Mesenchymal stem cell (in vitro differentiated cells and primary cell): Measurements from ENCODE around the gene ZNRF4.

Experiments
- DNase-seq: peaks from one replicate; pipeline ENCODE4 v3.0.0-alpha.2; 2013
- H2AFZ ChIP-seq: one replicate; pipeline ENCODE4 v1.6.1; 2013; ENCODE audit warnings: low read depth, mild to moderate bottlenecking, control low read depth, inconsistent platforms, low read length, moderate library complexity
- H2AK5ac ChIP-seq: 2 replicates; pipeline ENCODE4 v1.6.1; 2013; ENCODE audit warnings: low read length, moderate library complexity, mild to moderate bottlenecking, inconsistent platforms; ENCODE audit not compliant: severe bottlenecking
- H2BK120ac ChIP-seq: one replicate; pipeline ENCODE4 v1.6.1; 2013; ENCODE audit warnings: low read depth, mild to moderate bottlenecking, inconsistent platforms, low read length, moderate library complexity
- H2BK12ac ChIP-seq, 2 experiments: one replicate each; pipeline ENCODE4 v1.6.1; 2013; ENCODE audit warnings: inconsistent platforms in 2 of 2, low read length in 2 of 2, mild to moderate bottlenecking in 2 of 2, moderate library complexity in 2 of 2, control low read depth in 1 of 2
- H2BK15ac ChIP-seq: one replicate; pipeline ENCODE4 v1.6.1; 2013; ENCODE audit warnings: mild to moderate bottlenecking, low read depth, inconsistent platforms; ENCODE audit not compliant: poor library complexity, severe bottlenecking
- H2BK5ac ChIP-seq: 2 replicates; pipeline ENCODE4 v1.6.1; 2013; ENCODE audit warnings: low read depth, mild to moderate bottlenecking, low read length, control low read depth, inconsistent platforms; ENCODE audit not compliant: poor library complexity, severe bottlenecking
- H3K14ac ChIP-seq, 2 experiments: one replicate each; pipeline ENCODE4 v1.6.1; 2013; ENCODE audit warnings: inconsistent platforms in 2 of 2, low read length in 2 of 2, control low read depth in 1 of 2, mild to moderate bottlenecking in 1 of 2, moderate library complexity in 1 of 2
- H3K18ac ChIP-seq, 2 experiments: one replicate each; pipeline ENCODE4 v1.6.1; 2013; ENCODE audit warnings: inconsistent platforms in 2 of 2, low read length in 2 of 2, control low read depth in 1 of 2, low read depth in 1 of 2, mild to moderate bottlenecking in 1 of 2
- H3K23ac ChIP-seq, 2 experiments: one replicate each; pipeline ENCODE4 v1.6.1; 2013; ENCODE audit warnings: inconsistent platforms in 2 of 2, low read length in 2 of 2, mild to moderate bottlenecking in 2 of 2, moderate library complexity in 2 of 2, control low read depth in 1 of 2
- H3K27ac ChIP-seq: 2 replicates; pipeline ENCODE4 v1.5.1; 2013; ENCODE audit warnings: mild to moderate bottlenecking, moderate library complexity, low read length, control low read depth, inconsistent platforms; ENCODE audit not compliant: poor library complexity, severe bottlenecking
- H3K27me3 ChIP-seq, 2 experiments: 2 replicates each; pipeline versions ENCODE4 v1.6.1 to v1.7.0; 2013; ENCODE audit warnings: low read length in 2 of 2, mild to moderate bottlenecking in 2 of 2, moderate library complexity in 2 of 2, control low read depth in 1 of 2, inconsistent platforms in 1 of 2; ENCODE audit not compliant: control insufficient read depth in 1 of 2, insufficient read depth in 1 of 2
- H3K36me3 ChIP-seq, 2 experiments: 2 replicates each; pipeline versions ENCODE4 v1.6.1 to v1.7.0; 2013; ENCODE audit warnings: low read length in 2 of 2, control low read depth in 1 of 2, inconsistent platforms in 1 of 2, low read depth in 1 of 2, mild to moderate bottlenecking in 1 of 2; ENCODE audit not compliant: insufficient read depth in 2 of 2, control insufficient read depth in 1 of 2
- H3K4ac ChIP-seq, 2 experiments: one replicate each; pipeline ENCODE4 v1.6.1; 2013; ENCODE audit warnings: inconsistent platforms in 2 of 2, low read length in 2 of 2, mild to moderate bottlenecking in 2 of 2, moderate library complexity in 2 of 2, control low read depth in 1 of 2, low read depth in 1 of 2
- H3K4me1 ChIP-seq: 2 replicates; pipeline ENCODE4 v1.6.1; 2013; ENCODE audit warnings: low read depth, low read length, control low read depth; ENCODE audit not compliant: control insufficient read depth, insufficient read depth
- H3K4me2 ChIP-seq: 2 replicates; pipeline ENCODE4 v1.6.1; 2013; ENCODE audit warnings: low read length, mild to moderate bottlenecking, inconsistent platforms; ENCODE audit not compliant: poor library complexity, severe bottlenecking
- H3K4me3 ChIP-seq, 2 experiments: 2 replicates each; pipeline versions ENCODE4 v1.5.1 to v1.7.0; 2013; ENCODE audit warnings: low read length in 2 of 2, mild to moderate bottlenecking in 2 of 2, control low read depth in 1 of 2, low read depth in 1 of 2; ENCODE audit not compliant: insufficient read depth in 1 of 2
- H3K79me1 ChIP-seq: replicated peaks from 2 replicates; pipeline ENCODE4 v1.6.1; 2013; ENCODE audit warnings: mild to moderate bottlenecking, control low read depth, low read length, inconsistent platforms; ENCODE audit not compliant: poor library complexity, severe bottlenecking
- H3K9ac ChIP-seq: 2 replicates; pipeline ENCODE4 v1.7.0; 2013; ENCODE audit warnings: mild to moderate bottlenecking, low read length, moderate library complexity
- H3K9me3 ChIP-seq: 2 replicates; pipeline ENCODE4 v1.7.0; 2013; ENCODE audit warnings: mild to moderate bottlenecking, low read length; ENCODE audit not compliant: control insufficient read depth
- H4K8ac ChIP-seq: one replicate; pipeline ENCODE4 v1.6.1; 2013; ENCODE audit warnings: inconsistent platforms, mild to moderate bottlenecking, low read length, moderate library complexity
- H4K91ac ChIP-seq: one replicate; pipeline ENCODE4 v1.6.1; 2013; ENCODE audit warnings: mild to moderate bottlenecking, low read length, inconsistent platforms
- WGBS: methylation state at CpG from one replicate; pipeline ENCODE4 v1.1.7; 2013; ENCODE audit warnings: mixed read lengths; 5-methylcytosine and 5-hydroxymethylcytosine counted together

Gene ZNRF4

DNA sequence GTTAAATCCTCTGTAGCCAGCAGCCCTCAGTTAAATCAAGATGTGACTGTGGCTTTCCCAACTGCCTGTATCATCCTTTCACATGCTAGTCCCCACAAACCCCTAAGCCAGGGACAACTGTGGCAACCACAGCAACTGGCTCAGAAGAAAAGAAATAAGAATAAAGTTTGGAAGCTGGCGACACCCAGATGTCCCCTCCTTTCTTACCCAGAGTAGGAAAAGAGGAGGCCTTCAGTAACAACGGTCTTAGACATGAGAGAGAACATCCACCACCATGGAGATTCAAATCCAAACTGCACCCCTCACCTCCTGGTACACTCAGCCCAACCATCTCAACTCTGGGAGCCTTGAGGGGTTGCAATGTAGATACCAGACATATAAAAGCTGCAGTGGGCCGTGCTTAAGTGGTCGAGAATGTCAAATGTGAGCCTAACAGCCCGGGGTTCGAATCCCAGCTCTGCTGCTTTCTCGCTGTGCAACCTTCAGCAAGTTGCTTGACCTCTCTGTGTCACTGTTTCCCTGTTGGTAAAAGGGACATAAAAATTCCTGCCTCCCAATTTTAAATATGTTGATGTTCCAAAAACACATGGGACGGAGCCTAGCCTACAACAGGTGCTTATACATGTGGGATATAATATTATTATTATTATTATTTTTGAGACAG, 23.8 kb downstream of the ZNRF4 start:
- WGBS = 66% methylated on average over 7 of the region's 8 CpGs
- H2BK5ac ChIP-seq = no peak overlapping the region
- no peak overlapping the region for H3K9ac ChIP-seq
- H4K91ac ChIP-seq = no peak overlapping the region
- H3K4me3 ChIP-seq = no peak overlapping the region
- H3K9me3 ChIP-seq = peaks cover 20% of the 10 kb centered on the region
- H3K23ac ChIP-seq = no peak overlapping the region
- no peaks in the 10 kb centered on the region for H3K4me1 ChIP-seq
- H3K36me3 ChIP-seq = no peaks in the 10 kb centered on the region
- H3K4me2 ChIP-seq = no peak overlapping the region
- no peak overlapping the region for H2BK120ac ChIP-seq
- H2AFZ ChIP-seq = no peak overlapping the region
- no peaks in the 10 kb centered on the region for H3K79me1 ChIP-seq
- H3K18ac ChIP-seq = no peak overlapping the region
- no peak overlapping the region for H2BK15ac ChIP-seq
- no peak overlapping the region for H2AK5ac ChIP-seq
- no peak for DNase-seq
- no peak overlapping the region for H3K4ac ChIP-seq
- no peak overlapping the region for H3K14ac ChIP-seq
- H3K27ac ChIP-seq = no peak overlapping the region
- peaks cover 23 to 63% of the 10 kb centered on the region in 2 experiments for H3K27me3 ChIP-seq
- H4K8ac ChIP-seq = no peak overlapping the region
- H2BK12ac ChIP-seq = no peak overlapping the region

DNA sequence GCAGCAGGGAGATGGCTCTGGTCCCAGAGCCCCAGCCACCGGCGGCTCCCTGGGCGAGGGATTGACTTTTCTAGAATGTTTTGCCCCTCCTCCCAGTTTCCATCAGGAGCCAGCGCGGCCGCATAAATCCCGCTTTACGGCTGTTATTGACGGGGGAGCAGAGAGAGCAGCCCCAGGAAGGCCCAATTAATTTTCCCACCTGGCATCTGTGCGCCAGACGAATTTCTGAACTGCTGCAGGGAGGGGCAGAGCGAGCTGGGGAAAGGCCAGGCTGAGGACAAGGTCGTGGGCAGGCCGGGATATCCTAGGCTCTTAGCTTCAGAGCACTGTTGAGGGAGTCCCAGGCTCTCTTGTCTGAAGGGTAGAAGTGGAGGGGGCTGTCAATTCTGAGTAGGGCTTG, 24.7 kb downstream of the ZNRF4 start:
- no peak overlapping the region for H3K27ac ChIP-seq
- no peak overlapping the region for H3K4ac ChIP-seq
- no peak overlapping the region for H2BK5ac ChIP-seq
- 59% methylated on average over 14 of the region's 14 CpGs for WGBS
- no peak overlapping the region for H3K9ac ChIP-seq
- no peaks in the 10 kb centered on the region for H3K4me1 ChIP-seq
- no peak overlapping the region for H3K23ac ChIP-seq
- H3K14ac ChIP-seq = no peak overlapping the region
- no peaks in the 10 kb centered on the region for H3K79me1 ChIP-seq
- H2BK12ac ChIP-seq = no peak overlapping the region
- H3K4me3 ChIP-seq = no peak overlapping the region
- H3K9me3 ChIP-seq = peaks cover 20% of the 10 kb centered on the region
- H2BK120ac ChIP-seq = no peak overlapping the region
- no peak overlapping the region for H2AFZ ChIP-seq
- no peak overlapping the region for H2AK5ac ChIP-seq
- H3K18ac ChIP-seq = no peak overlapping the region
- H3K27me3 ChIP-seq = peaks cover 30 to 65% of the 10 kb centered on the region in 2 experiments
- H4K8ac ChIP-seq = no peak overlapping the region
- no peak for DNase-seq
- H4K91ac ChIP-seq = no peak overlapping the region
- H2BK15ac ChIP-seq = no peak overlapping the region
- no peaks in the 10 kb centered on the region for H3K36me3 ChIP-seq
- no peak overlapping the region for H3K4me2 ChIP-seq

DNA sequence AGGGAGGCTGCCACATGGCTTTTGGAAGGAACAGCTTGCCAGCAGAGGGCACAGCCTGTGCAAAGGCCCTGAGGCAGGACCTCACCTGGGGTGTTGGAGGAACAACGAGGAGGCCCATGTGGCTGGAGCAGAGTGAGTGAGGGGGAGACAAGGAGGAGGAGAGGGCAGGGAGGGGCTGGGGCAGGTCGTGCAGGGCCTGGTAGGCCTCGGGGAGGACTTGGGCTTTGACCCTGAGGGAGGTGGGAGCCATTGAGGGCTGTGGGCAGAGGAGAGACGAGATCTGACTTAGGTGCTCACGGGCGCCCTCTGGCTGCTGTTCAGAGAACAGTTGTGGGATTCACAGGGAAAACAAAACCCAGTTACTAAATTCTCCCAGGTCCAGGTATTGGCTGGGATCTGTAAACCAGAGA, 25.2 kb downstream of the ZNRF4 start:
- DNase-seq = peak; percentile 15
- Histone ChIP-seq H3K4me2 (no peak overlapping the region), H3K4me1 (no peaks in the 10 kb centered on the region), H2AFZ (no peak overlapping the region), H3K23ac (no peak overlapping the region), H3K14ac (no peak overlapping the region), H3K36me3 (no peaks in the 10 kb centered on the region), H3K4ac (no peak overlapping the region), H2AK5ac (no peak overlapping the region), H3K27me3 (peaks cover 35 to 69% of the 10 kb centered on the region in 2 experiments), H3K4me3 (no peak overlapping the region), H2BK12ac (no peak overlapping the region), H4K8ac (no peak overlapping the region), H3K18ac (no peak overlapping the region), H2BK5ac (no peak overlapping the region), H2BK120ac (no peak overlapping the region), H3K9me3 (peaks cover 20% of the 10 kb centered on the region), H3K9ac (no peak overlapping the region), H2BK15ac (no peak overlapping the region), H4K91ac (no peak overlapping the region), H3K79me1 (no peaks in the 10 kb centered on the region), H3K27ac (no peak overlapping the region)
- 28% methylated on average over 6 of the region's 6 CpGs for WGBS

DNA sequence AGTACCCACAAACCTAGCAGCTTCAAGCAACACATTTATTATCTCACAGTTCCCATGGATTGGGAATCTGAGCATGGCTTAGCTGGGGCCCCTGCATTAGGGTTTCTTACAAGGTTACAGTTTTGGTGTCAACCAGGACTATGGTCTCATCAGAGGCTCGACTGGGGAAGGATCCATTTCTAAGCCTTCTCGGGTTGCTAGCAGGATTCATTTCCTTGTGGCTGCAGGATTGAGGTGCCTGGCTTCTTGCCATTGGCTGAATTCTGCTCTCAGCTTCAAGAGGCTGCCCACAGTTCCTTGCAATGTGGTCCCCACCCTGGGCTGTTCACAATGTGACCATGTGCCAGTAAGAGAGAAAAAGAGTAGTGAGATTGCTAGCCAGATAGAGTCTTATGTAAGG, 26.7 kb downstream of the ZNRF4 start:
- Histone ChIP-seq H2BK120ac (no peak overlapping the region), H3K18ac (no peak overlapping the region), H4K91ac (no peak overlapping the region), H3K23ac (no peak overlapping the region), H2BK12ac (no peak overlapping the region), H3K9me3 (peaks cover 20% of the 10 kb centered on the region), H3K4me1 (no peaks in the 10 kb centered on the region), H2BK15ac (no peak overlapping the region), H3K4ac (no peak overlapping the region), H3K4me3 (no peak overlapping the region), H3K4me2 (no peak overlapping the region), H3K36me3 (no peaks in the 10 kb centered on the region), H3K9ac (no peak overlapping the region), H4K8ac (no peak overlapping the region), H3K27me3 (peaks cover 40 to 75% of the 10 kb centered on the region in 2 experiments), H3K14ac (no peak overlapping the region), H3K27ac (no peak overlapping the region), H2AK5ac (no peak overlapping the region), H2AFZ (no peak overlapping the region), H2BK5ac (no peak overlapping the region), H3K79me1 (no peaks in the 10 kb centered on the region)
- 72% methylated on average over 2 of the region's 2 CpGs for WGBS
- DNase-seq = no peak
